Loucy (cell line): ENCODE results near the gene PPP2R1A.

ENCODE experiments used
- EZH2phosphoT487 ChIP-seq: fragments of 200-600 bp; IDR thresholded peaks from 2 replicates; pipeline ENCODE4 v1.6.1; 2018; ENCODE audit warnings: antibody characterized with exemption, mild to moderate bottlenecking, moderate library complexity, borderline replicate concordance
- TF ChIP-seq, protein P1 (sequence below): fragments of 200-600 bp; sonication (generic); conservative IDR thresholded peaks from 2 replicates; pipeline ENCODE4 v1.5.1; 2014; ENCODE audit warnings: mild to moderate bottlenecking, antibody characterized with exemption, low read length

DNA sequence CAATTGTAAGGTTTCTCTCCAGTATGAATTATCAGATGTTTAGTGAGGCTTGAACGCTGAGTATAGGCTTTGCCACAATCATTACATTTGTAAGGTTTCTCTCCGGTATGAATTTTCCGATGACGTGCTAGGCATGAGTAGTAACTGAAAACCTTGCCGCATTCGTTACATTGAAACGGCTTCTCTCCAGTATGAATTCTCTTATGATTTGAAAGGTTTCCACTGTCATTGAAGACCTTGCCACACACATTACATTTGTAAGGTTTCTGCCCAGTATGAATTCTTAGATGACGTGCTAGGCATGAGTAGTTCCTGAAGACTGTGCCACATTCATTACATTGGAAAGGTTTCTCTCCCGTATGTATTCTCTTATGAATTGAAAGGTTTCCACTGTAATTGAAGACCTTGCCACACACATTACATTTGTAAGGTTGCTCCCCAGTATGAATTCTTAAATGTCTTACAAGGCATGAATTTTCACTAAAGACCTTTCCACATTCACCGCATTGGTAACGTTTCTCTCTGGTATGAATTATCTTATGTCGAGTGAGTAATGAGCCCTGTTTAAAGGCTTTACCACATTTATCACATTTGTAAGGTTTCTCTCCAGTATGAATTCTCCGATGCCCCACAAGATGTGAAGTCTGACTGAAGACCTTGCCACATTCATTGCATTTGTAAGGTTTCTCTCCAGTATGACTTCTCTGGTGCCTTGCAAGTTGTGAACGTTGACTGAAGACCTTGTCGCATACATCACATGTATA is 34.1 kb upstream of the PPP2R1A start:
- TF ChIP-seq, protein P1, sequence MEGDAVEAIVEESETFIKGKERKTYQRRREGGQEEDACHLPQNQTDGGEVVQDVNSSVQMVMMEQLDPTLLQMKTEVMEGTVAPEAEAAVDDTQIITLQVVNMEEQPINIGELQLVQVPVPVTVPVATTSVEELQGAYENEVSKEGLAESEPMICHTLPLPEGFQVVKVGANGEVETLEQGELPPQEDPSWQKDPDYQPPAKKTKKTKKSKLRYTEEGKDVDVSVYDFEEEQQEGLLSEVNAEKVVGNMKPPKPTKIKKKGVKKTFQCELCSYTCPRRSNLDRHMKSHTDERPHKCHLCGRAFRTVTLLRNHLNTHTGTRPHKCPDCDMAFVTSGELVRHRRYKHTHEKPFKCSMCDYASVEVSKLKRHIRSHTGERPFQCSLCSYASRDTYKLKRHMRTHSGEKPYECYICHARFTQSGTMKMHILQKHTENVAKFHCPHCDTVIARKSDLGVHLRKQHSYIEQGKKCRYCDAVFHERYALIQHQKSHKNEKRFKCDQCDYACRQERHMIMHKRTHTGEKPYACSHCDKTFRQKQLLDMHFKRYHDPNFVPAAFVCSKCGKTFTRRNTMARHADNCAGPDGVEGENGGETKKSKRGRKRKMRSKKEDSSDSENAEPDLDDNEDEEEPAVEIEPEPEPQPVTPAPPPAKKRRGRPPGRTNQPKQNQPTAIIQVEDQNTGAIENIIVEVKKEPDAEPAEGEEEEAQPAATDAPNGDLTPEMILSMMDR, result no peak
- no peak for TF ChIP-seq EZH2phosphoT487
